HCT116 (cell line): ENCODE results near the gene PHOSPHO1.

Experiments
- ATF3 ChIP-seq: IDR thresholded peaks from 2 replicates; pipeline ENCODE4 v1.6.1; 2012
- CTCF ChIP-seq, 3 experiments: fragments of 200-600 bp in 1 of 3; sonication (generic) in 1 of 3; IDR thresholded peaks in 2 of 3; conservative IDR thresholded peaks in 1 of 3; 2 replicates each; pipeline ENCODE4 v1.5.1; 2012 to 2017; ENCODE audit warnings: low read depth in 2 of 3, low read length in 2 of 3, antibody characterized with exemption in 1 of 3, borderline replicate concordance in 1 of 3, control low read depth in 1 of 3, mild to moderate bottlenecking in 1 of 3, mixed read lengths in 1 of 3, mixed run types in 1 of 3, moderate library complexity in 1 of 3; ENCODE audit not compliant: insufficient read depth in 1 of 3
- EZH2 ChIP-seq: fragments of 200-600 bp; sonication (generic); IDR thresholded peaks from 2 replicates; pipeline ENCODE4 v1.6.1; 2017; ENCODE audit warnings: antibody characterized with exemption, mixed run types
- FOSL1 ChIP-seq: IDR thresholded peaks from 2 replicates; pipeline ENCODE4 v1.6.1; 2012; ENCODE audit warnings: low read depth
- POLR2A ChIP-seq: IDR thresholded peaks from 2 replicates; pipeline ENCODE4 v1.7.0; 2011; ENCODE audit warnings: borderline replicate concordance; ENCODE audit not compliant: insufficient read depth, insufficient read length; ENCODE audit errors: extremely low read depth
- POLR2AphosphoS5 ChIP-seq: IDR thresholded peaks from 2 replicates; pipeline ENCODE4 v1.6.1; 2011; ENCODE audit warnings: mild to moderate bottlenecking, low read depth, low read length, moderate library complexity
- SP1 ChIP-seq: IDR thresholded peaks from 2 replicates; pipeline ENCODE4 v1.6.1; 2012; ENCODE audit warnings: low read depth
- YY1 ChIP-seq: IDR thresholded peaks from 2 replicates; pipeline ENCODE4 v1.6.1; 2011; ENCODE audit warnings: low read length, low read depth, moderate library complexity, mild to moderate bottlenecking; ENCODE audit not compliant: insufficient replicate concordance; ENCODE audit errors: extremely low read depth
- ZBTB33 ChIP-seq: IDR thresholded peaks from 2 replicates; pipeline ENCODE4 v1.6.1; 2011; ENCODE audit warnings: mild to moderate bottlenecking, low read length, moderate library complexity; ENCODE audit not compliant: insufficient replicate concordance; ENCODE audit errors: extremely low read depth

- TF ChIP-seq POLR2A, result no peak
- TF ChIP-seq CTCF (IDR thresholded peaks at IDR 0.05 in 2 of 3, conservative IDR thresholded peaks at IDR 0.05 in 1 of 3; ENCODE audit: borderline replicate concordance in 1 of 3, insufficient read depth in 1 of 3, low read depth in 2 of 3, low read length in 2 of 3), result no peak
- TF ChIP-seq SP1, result no peak
- no peak for TF ChIP-seq ZBTB33
- TF ChIP-seq EZH2, result no peak
- TF ChIP-seq POLR2AphosphoS5, result no peak
- TF ChIP-seq ATF3, result no peak
- no peak for TF ChIP-seq YY1
- TF ChIP-seq FOSL1, result no peak
These were observed 4.9 kb downstream of the PHOSPHO1 start for GRCh38 chr17:49225554-49226236.
